ENCODE data around the gene TMEM266.
A peak's percentile ranks its signal among the peaks of the same experiment; 100 is the strongest.

The TMEM266 gene

GRCh38 chr15:76060118-76060989 is 569 bp downstream of the TMEM266 start:
- no peak for TF ChIP-seq CTCF (IDR thresholded peaks at IDR 0.05; ENCODE audit: extremely low read depth, missing control alignments)
- peak; percentile 35 for DNase-seq (ENCODE audit: low spot score)

GRCh38 chr15:76061700-76062099 is 1.9 kb downstream of the TMEM266 start:
- no peak for DNase-seq (ENCODE audit: low spot score)
- no peak for TF ChIP-seq CTCF (IDR thresholded peaks at IDR 0.05; ENCODE audit: extremely low read depth, missing control alignments)

GRCh38 chr15:76062286-76062685 is 2.5 kb downstream of the TMEM266 start:
- no peak for DNase-seq (ENCODE audit: low spot score)
- no peak for TF ChIP-seq CTCF (IDR thresholded peaks at IDR 0.05; ENCODE audit: extremely low read depth, missing control alignments)

GRCh38 chr15:76064375-76064774 is 4.6 kb downstream of the TMEM266 start:
- no peak for TF ChIP-seq CTCF (IDR thresholded peaks at IDR 0.05; ENCODE audit: extremely low read depth, missing control alignments)
- DNase-seq (ENCODE audit: low spot score) = no peak

- no peak for DNase-seq (ENCODE audit: low spot score)
- no peak for TF ChIP-seq CTCF (IDR thresholded peaks at IDR 0.05; ENCODE audit: extremely low read depth, missing control alignments)
Observed at GRCh38 chr15:76065245-76065644, 5.5 kb downstream of the TMEM266 start.

- no peak for TF ChIP-seq CTCF (IDR thresholded peaks at IDR 0.05; ENCODE audit: extremely low read depth, missing control alignments)
- DNase-seq (ENCODE audit: low spot score) = no peak
Observed at GRCh38 chr15:76065793-76066192, 6.0 kb downstream of the TMEM266 start.

- no peak for DNase-seq (ENCODE audit: low spot score)
- no peak for TF ChIP-seq CTCF (IDR thresholded peaks at IDR 0.05; ENCODE audit: extremely low read depth, missing control alignments)
Observed at GRCh38 chr15:76070192-76070591, 10.4 kb downstream of the TMEM266 start.

All from GM20000 (cell line).